Measurements from ENCODE around the gene ARPC5L. TPM values are rescaled to one million over a fixed set of nuclear protein-coding genes. Genes with fewer than 3 reads are reported as not detected.

Gene ARPC5L
- total RNA-seq, 1 donor from 2014 or later, result 57.0 TPM

- Histone ChIP-seq H3K27me3 (ENCODE audit: insufficient read depth, low read length) (no peaks in the 10 kb centered on the region), H3K4me2 (ENCODE audit: low read length) (no peak overlapping the region), H3K4me3 (ENCODE audit: insufficient read depth, low read depth, low read length) (no peak overlapping the region), H3K79me2 (ENCODE audit: insufficient read depth, low read length) (no peaks in the 10 kb centered on the region), H3K36me3 (ENCODE audit: insufficient read depth, low read length) (no peaks in the 10 kb centered on the region), H4K20me1 (ENCODE audit: insufficient read depth, low read length) (no peaks in the 10 kb centered on the region), H2AFZ (ENCODE audit: low read depth, low read length) (no peak overlapping the region), H3K4me1 (ENCODE audit: insufficient read depth, low read length) (peaks cover 48% of the 10 kb centered on the region), H3K9me3 (ENCODE audit: insufficient read depth, low read depth, low read length) (no peaks in the 10 kb centered on the region), H3K27ac (ENCODE audit: low read depth, low read length) (no peak overlapping the region), H3K9ac (ENCODE audit: low read length) (no peak overlapping the region)
- Mint-ChIP-seq H3K9me3 (ENCODE audit: unreplicated experiment) (no peaks in the 10 kb centered on the region), H3K4me1 (ENCODE audit: low read depth, unreplicated experiment) (peaks cover 42% of the 10 kb centered on the region), H3K36me3 (ENCODE audit: low read depth, unreplicated experiment) (peaks cover 2% of the 10 kb centered on the region), H3K4me3 (ENCODE audit: unreplicated experiment) (no peak overlapping the region), H3K27ac (ENCODE audit: unreplicated experiment) (no peak overlapping the region), H3K27me3 (ENCODE audit: low read depth, unreplicated experiment) (no peaks in the 10 kb centered on the region)
- DNase-seq (ENCODE audit: low read depth), result no peak
- TF ChIP-seq EZH2 (IDR thresholded peaks at IDR 0.05; ENCODE audit: insufficient read depth, low read length), result no peak
- TF ChIP-seq CTCF (IDR thresholded peaks at IDR 0.05; ENCODE audit: insufficient read depth, low read depth, low read length), result no peak
- FAIRE-seq, result no peak
Observed at GRCh38 chr9:124815601-124816000, 46.3 kb upstream of the ARPC5L start.

- Mint-ChIP-seq H3K4me1 (ENCODE audit: low read depth, unreplicated experiment) (peaks cover 19% of the 10 kb centered on the region), H3K27ac (ENCODE audit: unreplicated experiment) (peak overlapping the region; percentile 53), H3K9me3 (ENCODE audit: unreplicated experiment) (no peaks in the 10 kb centered on the region), H3K4me3 (ENCODE audit: unreplicated experiment) (no peak overlapping the region), H3K27me3 (ENCODE audit: low read depth, unreplicated experiment) (no peaks in the 10 kb centered on the region), H3K36me3 (ENCODE audit: low read depth, unreplicated experiment) (peaks cover 2% of the 10 kb centered on the region)
- Histone ChIP-seq H3K27me3 (ENCODE audit: insufficient read depth, low read length) (no peaks in the 10 kb centered on the region), H3K4me1 (ENCODE audit: insufficient read depth, low read length) (peaks cover 19% of the 10 kb centered on the region), H3K27ac (ENCODE audit: low read depth, low read length) (no peak overlapping the region), H3K9me3 (ENCODE audit: insufficient read depth, low read depth, low read length) (no peaks in the 10 kb centered on the region), H3K4me3 (ENCODE audit: insufficient read depth, low read depth, low read length) (no peak overlapping the region), H3K4me2 (ENCODE audit: low read length) (peak overlapping the region; percentile 28), H4K20me1 (ENCODE audit: insufficient read depth, low read length) (no peaks in the 10 kb centered on the region), H3K9ac (ENCODE audit: low read length) (no peak overlapping the region), H3K36me3 (ENCODE audit: insufficient read depth, low read length) (no peaks in the 10 kb centered on the region), H2AFZ (ENCODE audit: low read depth, low read length) (peak overlapping the region; percentile 23), H3K79me2 (ENCODE audit: insufficient read depth, low read length) (no peaks in the 10 kb centered on the region)
- TF ChIP-seq EZH2 (IDR thresholded peaks at IDR 0.05; ENCODE audit: insufficient read depth, low read length) (no peak), CTCF (IDR thresholded peaks at IDR 0.05; ENCODE audit: insufficient read depth, low read depth, low read length) (no peak)
- FAIRE-seq (no peak), DNase-seq (ENCODE audit: low read depth) (peak; percentile 60)
Observed at GRCh38 chr9:124818431-124819281, 43.3 kb upstream of the ARPC5L start.
